ENCODE results near the gene ZNF382.

The ZNF382 gene

GRCh38 chr19:36605877-36606478, 865 bp downstream of the ZNF382 start:
- no peaks in the 10 kb centered on the region for H3K36me3 ChIP-seq (ENCODE audit: insufficient read depth, low read depth, low read length)
- no peak overlapping the region for H3K27ac ChIP-seq (ENCODE audit: low read length)
- H3K9ac ChIP-seq (ENCODE audit: low read depth, low read length) = peak overlapping the region; percentile 70; the same call in 1 of the 2 replicates
- H3K4me1 ChIP-seq (ENCODE audit: insufficient read depth, low read length) = no peaks in the 10 kb centered on the region
- peaks cover 22% of the 10 kb centered on the region for H3K27me3 ChIP-seq (ENCODE audit: insufficient read depth, low read length)
- H3K9me3 ChIP-seq (ENCODE audit: insufficient read depth, low read depth, low read length) = no peaks in the 10 kb centered on the region
- H3K4me3 ChIP-seq (ENCODE audit: low read length) = peak overlapping the region; percentile 91

DNA sequence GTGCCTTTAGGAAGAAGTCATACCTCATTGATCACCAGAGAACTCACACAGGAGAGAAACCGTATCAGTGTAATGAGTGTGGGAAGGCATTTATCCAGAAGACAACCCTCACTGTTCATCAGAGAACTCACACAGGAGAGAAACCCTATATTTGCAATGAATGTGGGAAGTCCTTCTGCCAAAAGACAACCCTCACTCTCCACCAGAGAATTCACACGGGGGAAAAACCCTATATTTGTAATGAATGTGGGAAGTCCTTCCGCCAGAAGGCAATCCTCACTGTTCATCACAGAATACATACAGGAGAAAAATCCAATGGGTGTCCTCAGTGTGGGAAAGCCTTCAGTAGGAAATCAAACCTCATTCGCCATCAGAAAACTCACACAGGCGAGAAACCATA, 21.9 kb downstream of the ZNF382 start:
- H3K9ac ChIP-seq (ENCODE audit: low read depth, low read length) = no peak overlapping the region
- no peak overlapping the region for H3K4me3 ChIP-seq (ENCODE audit: low read length)
- H3K27me3 ChIP-seq (ENCODE audit: insufficient read depth, low read length) = no peaks in the 10 kb centered on the region
- H3K4me1 ChIP-seq (ENCODE audit: insufficient read depth, low read length) = no peaks in the 10 kb centered on the region
- peaks cover 4% of the 10 kb centered on the region for H3K36me3 ChIP-seq (ENCODE audit: insufficient read depth, low read depth, low read length)
- H3K27ac ChIP-seq (ENCODE audit: low read length) = no peak overlapping the region
- H3K9me3 ChIP-seq (ENCODE audit: insufficient read depth, low read depth, low read length) = peaks cover 89% of the 10 kb centered on the region

DNA sequence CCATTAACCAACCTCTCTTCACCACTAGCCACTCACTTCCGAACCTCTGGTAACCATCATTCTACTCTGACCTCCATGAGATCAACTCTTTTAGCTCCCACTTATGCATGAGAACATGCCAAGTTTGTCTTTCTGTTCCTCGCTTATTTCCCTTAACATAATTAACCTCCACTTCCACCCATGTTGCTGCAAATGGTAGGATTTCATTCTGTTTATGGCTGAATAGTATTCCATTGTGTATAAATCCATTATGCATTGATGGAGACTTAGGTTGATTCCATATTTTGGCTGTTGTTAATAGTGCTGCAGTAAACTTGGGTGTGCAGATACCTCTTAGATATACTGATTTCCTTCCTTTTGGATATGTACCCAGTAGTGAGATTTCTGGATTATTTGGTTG, 30.2 kb downstream of the ZNF382 start:
- Histone ChIP-seq H3K9ac (ENCODE audit: low read depth, low read length) (no peak overlapping the region), H3K27me3 (ENCODE audit: insufficient read depth, low read length) (no peaks in the 10 kb centered on the region), H3K4me3 (ENCODE audit: low read length) (no peak overlapping the region), H3K36me3 (ENCODE audit: insufficient read depth, low read depth, low read length) (peaks cover 22% of the 10 kb centered on the region), H3K4me1 (ENCODE audit: insufficient read depth, low read length) (no peaks in the 10 kb centered on the region), H3K27ac (ENCODE audit: low read length) (no peak overlapping the region), H3K9me3 (ENCODE audit: insufficient read depth, low read depth, low read length) (peaks cover 95% of the 10 kb centered on the region)

DNA sequence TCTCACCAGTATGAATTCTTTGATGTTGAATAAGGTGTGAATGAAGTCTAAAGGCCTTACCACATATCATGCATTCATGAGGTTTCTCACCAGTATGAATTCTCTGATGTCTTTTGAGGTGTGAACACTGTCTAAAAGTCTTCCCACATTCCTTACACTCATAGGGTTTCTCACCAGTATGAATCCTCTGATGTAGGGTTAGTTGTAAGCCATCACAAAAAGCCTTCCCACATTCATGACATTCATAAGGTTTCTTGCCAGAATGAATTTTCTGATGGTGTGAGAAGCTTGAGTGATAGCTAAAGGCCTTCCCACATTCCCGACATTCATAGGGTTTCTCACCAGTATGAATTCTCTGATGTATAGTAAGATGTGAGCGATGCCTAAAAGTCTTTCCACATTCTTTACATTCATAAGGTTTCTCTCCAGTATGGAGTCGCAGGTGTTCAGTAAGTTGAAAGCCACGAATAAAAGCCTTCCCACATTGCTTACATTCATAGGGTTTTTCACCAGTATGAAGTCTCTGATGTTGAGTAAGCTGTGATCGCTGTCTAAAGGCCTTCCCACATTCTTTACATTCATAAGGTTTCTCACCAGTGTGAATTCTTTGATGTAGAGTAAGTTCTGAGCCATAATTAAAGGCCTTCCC, 33.9 kb downstream of the ZNF382 start:
- Histone ChIP-seq H3K27me3 (ENCODE audit: insufficient read depth, low read length) (no peaks in the 10 kb centered on the region), H3K27ac (ENCODE audit: low read length) (no peak overlapping the region), H3K9me3 (ENCODE audit: insufficient read depth, low read depth, low read length) (peaks cover 94% of the 10 kb centered on the region), H3K9ac (ENCODE audit: low read depth, low read length) (no peak overlapping the region), H3K4me3 (ENCODE audit: low read length) (no peak overlapping the region), H3K4me1 (ENCODE audit: insufficient read depth, low read length) (no peaks in the 10 kb centered on the region), H3K36me3 (ENCODE audit: insufficient read depth, low read depth, low read length) (peaks cover 22% of the 10 kb centered on the region)

DNA sequence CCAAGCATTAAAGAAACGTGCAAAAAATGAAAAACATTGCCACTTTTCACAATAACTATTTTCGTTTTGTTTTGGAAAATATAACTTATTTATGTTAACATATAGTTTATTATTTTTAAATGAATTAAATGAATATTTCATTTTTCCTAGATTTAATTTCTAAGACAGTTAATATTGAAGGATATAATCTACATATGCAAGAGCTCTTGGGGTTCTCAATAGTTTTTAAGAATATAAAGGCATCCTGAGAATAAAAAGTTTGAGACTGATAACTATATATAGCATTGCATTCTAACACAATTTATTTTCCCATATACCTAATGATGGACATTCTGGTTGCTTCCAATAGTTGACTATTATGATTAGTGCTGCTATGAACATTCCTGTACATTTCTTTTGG, 41.6 kb downstream of the ZNF382 start:
- Histone ChIP-seq H3K27ac (ENCODE audit: low read length) (no peak overlapping the region), H3K27me3 (ENCODE audit: insufficient read depth, low read length) (no peaks in the 10 kb centered on the region), H3K4me3 (ENCODE audit: low read length) (no peak overlapping the region), H3K9ac (ENCODE audit: low read depth, low read length) (no peak overlapping the region), H3K4me1 (ENCODE audit: insufficient read depth, low read length) (no peaks in the 10 kb centered on the region), H3K9me3 (ENCODE audit: insufficient read depth, low read depth, low read length) (peaks cover 76% of the 10 kb centered on the region), H3K36me3 (ENCODE audit: insufficient read depth, low read depth, low read length) (peaks cover 24% of the 10 kb centered on the region)

GRCh38 chr19:36652958-36653357, 47.8 kb downstream of the ZNF382 start:
- Histone ChIP-seq H3K4me1 (ENCODE audit: insufficient read depth, low read length) (no peaks in the 10 kb centered on the region), H3K27ac (ENCODE audit: low read length) (no peak overlapping the region), H3K27me3 (ENCODE audit: insufficient read depth, low read length) (no peaks in the 10 kb centered on the region), H3K4me3 (ENCODE audit: low read length) (no peak overlapping the region), H3K9ac (ENCODE audit: low read depth, low read length) (no peak overlapping the region), H3K36me3 (ENCODE audit: insufficient read depth, low read depth, low read length) (peaks cover 54% of the 10 kb centered on the region), H3K9me3 (ENCODE audit: insufficient read depth, low read depth, low read length) (peaks cover 64% of the 10 kb centered on the region)

- H3K9ac ChIP-seq (ENCODE audit: low read depth, low read length) = peak overlapping the region; percentile 84; the same call in 1 of the 2 replicates
- H3K27ac ChIP-seq (ENCODE audit: low read length) = no peak overlapping the region
- peak overlapping the region; percentile 85 for H3K4me3 ChIP-seq (ENCODE audit: low read length)
- H3K4me1 ChIP-seq (ENCODE audit: insufficient read depth, low read length) = no peaks in the 10 kb centered on the region
- peaks cover 12% of the 10 kb centered on the region for H3K9me3 ChIP-seq (ENCODE audit: insufficient read depth, low read depth, low read length)
- peaks cover 21% of the 10 kb centered on the region for H3K36me3 ChIP-seq (ENCODE audit: insufficient read depth, low read depth, low read length)
- no peaks in the 10 kb centered on the region for H3K27me3 ChIP-seq (ENCODE audit: insufficient read depth, low read length)
Measured at GRCh38 chr19:36665832-36666231, 60.7 kb downstream of the ZNF382 start.

DNA sequence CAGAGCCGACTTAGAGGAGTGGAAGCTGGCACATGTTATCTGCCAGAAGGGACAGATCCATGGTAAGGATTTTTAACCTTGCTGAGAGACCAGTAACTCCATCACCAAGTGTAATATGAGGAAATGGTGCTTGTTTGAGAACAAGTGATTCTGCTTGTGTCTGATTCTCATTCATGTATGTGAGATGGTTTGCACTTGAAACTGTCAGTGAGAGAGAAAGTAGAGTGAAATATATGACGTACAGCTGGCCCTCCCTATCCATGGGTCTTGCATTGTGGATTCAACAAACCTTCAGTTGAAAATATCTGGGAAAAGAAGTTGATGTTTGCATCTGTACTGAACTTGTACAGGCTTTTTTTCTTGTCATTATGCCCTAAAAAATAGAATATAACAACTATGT, 63.5 kb downstream of the ZNF382 start:
- Histone ChIP-seq H3K9me3 (ENCODE audit: insufficient read depth, low read depth, low read length) (peaks cover 9% of the 10 kb centered on the region), H3K9ac (ENCODE audit: low read depth, low read length) (no peak overlapping the region), H3K36me3 (ENCODE audit: insufficient read depth, low read depth, low read length) (peaks cover 18% of the 10 kb centered on the region), H3K27me3 (ENCODE audit: insufficient read depth, low read length) (no peaks in the 10 kb centered on the region), H3K4me1 (ENCODE audit: insufficient read depth, low read length) (no peaks in the 10 kb centered on the region), H3K27ac (ENCODE audit: low read length) (no peak overlapping the region), H3K4me3 (ENCODE audit: low read length) (no peak overlapping the region)

GRCh38 chr19:36672368-36672767, 67.3 kb downstream of the ZNF382 start:
- H3K4me1 ChIP-seq (ENCODE audit: insufficient read depth, low read length) = no peaks in the 10 kb centered on the region
- no peak overlapping the region for H3K4me3 ChIP-seq (ENCODE audit: low read length)
- peaks cover 3% of the 10 kb centered on the region; the same call in 1 of the 2 replicates for H3K9me3 ChIP-seq (ENCODE audit: insufficient read depth, low read depth, low read length)
- no peak overlapping the region for H3K27ac ChIP-seq (ENCODE audit: low read length)
- H3K36me3 ChIP-seq (ENCODE audit: insufficient read depth, low read depth, low read length) = peaks cover 11% of the 10 kb centered on the region
- H3K9ac ChIP-seq (ENCODE audit: low read depth, low read length) = no peak overlapping the region
- H3K27me3 ChIP-seq (ENCODE audit: insufficient read depth, low read length) = no peaks in the 10 kb centered on the region

DNA sequence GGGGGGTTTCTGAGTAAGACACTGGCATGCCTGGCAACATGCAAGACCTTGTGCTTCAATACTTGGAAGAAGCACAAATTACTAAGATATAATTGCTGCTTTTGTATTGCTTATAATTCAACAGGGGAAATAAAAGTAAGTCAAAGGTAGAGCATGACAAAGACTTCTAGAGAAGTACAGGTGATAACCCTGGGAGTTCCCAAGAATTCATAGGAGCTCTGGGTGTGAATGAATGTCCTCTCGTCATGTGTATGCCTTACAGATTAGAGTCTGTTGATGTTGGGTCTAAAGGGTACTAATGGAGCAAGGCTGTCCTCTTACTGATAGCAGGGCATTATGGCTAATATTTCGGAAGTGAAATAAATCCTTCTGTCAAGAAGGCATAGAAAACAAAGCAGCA, 69.1 kb downstream of the ZNF382 start:
- Histone ChIP-seq H3K9ac (ENCODE audit: low read depth, low read length) (no peak overlapping the region), H3K27ac (ENCODE audit: low read length) (no peak overlapping the region), H3K4me1 (ENCODE audit: insufficient read depth, low read length) (no peaks in the 10 kb centered on the region), H3K9me3 (ENCODE audit: insufficient read depth, low read depth, low read length) (peaks cover 7% of the 10 kb centered on the region; the same call in 1 of the 2 replicates), H3K4me3 (ENCODE audit: low read length) (no peak overlapping the region), H3K27me3 (ENCODE audit: insufficient read depth, low read length) (no peaks in the 10 kb centered on the region), H3K36me3 (ENCODE audit: insufficient read depth, low read depth, low read length) (peaks cover 17% of the 10 kb centered on the region)

GRCh38 chr19:36679455-36679854, 74.3 kb downstream of the ZNF382 start:
- Histone ChIP-seq H3K4me1 (ENCODE audit: insufficient read depth, low read length) (no peaks in the 10 kb centered on the region), H3K36me3 (ENCODE audit: insufficient read depth, low read depth, low read length) (peaks cover 14% of the 10 kb centered on the region; the same call in 1 of the 2 replicates), H3K9ac (ENCODE audit: low read depth, low read length) (no peak overlapping the region), H3K4me3 (ENCODE audit: low read length) (no peak overlapping the region), H3K27me3 (ENCODE audit: insufficient read depth, low read length) (no peaks in the 10 kb centered on the region), H3K27ac (ENCODE audit: low read length) (no peak overlapping the region), H3K9me3 (ENCODE audit: insufficient read depth, low read depth, low read length) (0 out of 2 replicates have a peak, but pooled peaks cover 4% of the 10 kb centered on the region)
